ENCODE measurements around the gene SLC35F5. TPM values are rescaled to one million over a fixed set of nuclear protein-coding genes. Genes with fewer than 3 reads are reported as not detected.
A peak's percentile ranks its signal among the peaks of the same experiment; 100 is the strongest.
"Not testable (repeated sequence)": the region's sequence is repeated elsewhere in the genome, so short reads cannot be mapped to it uniquely, and the experiment has no call there.

Gene SLC35F5
- total RNA-seq, 1 experiment from 2014 or later = 160 TPM

DNA sequence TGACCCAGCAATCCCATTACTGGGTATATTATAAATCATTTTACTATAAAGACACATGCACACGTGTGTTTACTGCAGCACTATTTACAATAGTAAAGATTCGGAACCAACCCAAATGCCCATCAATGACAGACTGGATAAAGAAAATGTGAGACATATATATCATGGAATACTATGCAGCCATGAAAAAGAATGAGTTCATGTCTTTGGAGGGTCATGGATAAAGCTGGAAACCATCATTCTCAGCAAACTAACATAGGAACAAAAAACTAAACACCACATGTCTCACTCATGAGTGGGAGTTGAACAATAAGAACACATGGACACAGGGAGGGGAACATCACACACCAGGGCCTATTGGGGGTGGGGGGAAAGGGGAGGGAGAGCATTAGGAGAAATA is 58.2 kb downstream of the SLC35F5 start:
- H3K36me3 ChIP-seq (ENCODE audit: insufficient read depth, low read length); H3K27me3 ChIP-seq (ENCODE audit: low read length); H2AFZ ChIP-seq (ENCODE audit: low read length); H4K20me1 ChIP-seq (ENCODE audit: insufficient read depth, low read depth, low read length); H3K9ac ChIP-seq (ENCODE audit: low read length); H3K79me2 ChIP-seq (ENCODE audit: low read length); H3K4me2 ChIP-seq (ENCODE audit: low read depth, low read length, poor library complexity, severe bottlenecking); DNase-seq; H3K9me2 ChIP-seq (replicated peaks; ENCODE audit: insufficient read depth, low read length); H3K9me3 ChIP-seq (ENCODE audit: low read length); H3K27ac ChIP-seq (ENCODE audit: low read length); H3K4me3 ChIP-seq (ENCODE audit: low read length): not testable (repeated sequence)
- peaks cover 13% of the 10 kb centered on the region for H3K4me1 ChIP-seq (ENCODE audit: low read length)

GRCh38 chr2:113697516-113697915 is 58.9 kb downstream of the SLC35F5 start:
- no peak overlapping the region for H3K9ac ChIP-seq (ENCODE audit: low read length)
- H2AFZ ChIP-seq (ENCODE audit: low read length) = no peak overlapping the region
- DNase-seq = no peak
- no peaks in the 10 kb centered on the region for H3K79me2 ChIP-seq (ENCODE audit: low read length)
- H3K9me3 ChIP-seq (ENCODE audit: low read length) = no peaks in the 10 kb centered on the region
- no peaks in the 10 kb centered on the region for H3K27me3 ChIP-seq (ENCODE audit: low read length)
- no peaks in the 10 kb centered on the region for H3K36me3 ChIP-seq (ENCODE audit: insufficient read depth, low read length)
- peaks cover 21% of the 10 kb centered on the region for H3K4me1 ChIP-seq (ENCODE audit: low read length)
- no peak overlapping the region for H3K27ac ChIP-seq (ENCODE audit: low read length)
- no peaks in the 10 kb centered on the region for H4K20me1 ChIP-seq (ENCODE audit: insufficient read depth, low read depth, low read length)
- H3K9me2 ChIP-seq (replicated peaks; ENCODE audit: insufficient read depth, low read length) = no peaks in the 10 kb centered on the region
- H3K4me3 ChIP-seq (ENCODE audit: low read length) = no peak overlapping the region
- H3K4me2 ChIP-seq (ENCODE audit: low read depth, low read length, poor library complexity, severe bottlenecking) = no peak overlapping the region

DNA sequence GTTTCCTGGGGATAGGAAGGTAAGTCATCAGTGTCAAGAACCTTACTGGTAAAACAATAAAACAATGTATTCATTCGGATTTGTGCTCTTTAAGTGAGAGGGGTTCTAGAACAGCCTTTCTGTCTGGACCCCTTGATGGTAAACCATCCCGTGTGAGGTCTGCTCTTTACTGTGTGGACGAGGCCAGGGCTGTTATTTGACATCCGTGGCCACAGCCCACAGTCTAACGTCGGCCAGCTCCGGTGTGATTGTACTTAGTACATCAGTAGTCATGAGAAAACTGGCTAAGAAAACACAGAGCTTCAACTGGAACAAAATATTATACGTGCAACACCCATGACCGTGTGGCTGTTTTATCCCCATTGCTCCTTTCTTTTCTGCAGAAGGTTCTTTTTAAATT is 62.0 kb downstream of the SLC35F5 start:
- H3K79me2 ChIP-seq (ENCODE audit: low read length) = no peaks in the 10 kb centered on the region
- peaks cover 22% of the 10 kb centered on the region for H3K4me1 ChIP-seq (ENCODE audit: low read length)
- H3K9me3 ChIP-seq (ENCODE audit: low read length) = no peaks in the 10 kb centered on the region
- no peaks in the 10 kb centered on the region for H4K20me1 ChIP-seq (ENCODE audit: insufficient read depth, low read depth, low read length)
- DNase-seq = no peak
- no peaks in the 10 kb centered on the region for H3K36me3 ChIP-seq (ENCODE audit: insufficient read depth, low read length)
- no peak overlapping the region for H3K27ac ChIP-seq (ENCODE audit: low read length)
- no peak overlapping the region for H3K4me2 ChIP-seq (ENCODE audit: low read depth, low read length, poor library complexity, severe bottlenecking)
- H2AFZ ChIP-seq (ENCODE audit: low read length) = no peak overlapping the region
- H3K27me3 ChIP-seq (ENCODE audit: low read length) = no peaks in the 10 kb centered on the region
- H3K4me3 ChIP-seq (ENCODE audit: low read length) = no peak overlapping the region
- no peak overlapping the region for H3K9ac ChIP-seq (ENCODE audit: low read length)
- H3K9me2 ChIP-seq (replicated peaks; ENCODE audit: insufficient read depth, low read length) = no peaks in the 10 kb centered on the region

DNA sequence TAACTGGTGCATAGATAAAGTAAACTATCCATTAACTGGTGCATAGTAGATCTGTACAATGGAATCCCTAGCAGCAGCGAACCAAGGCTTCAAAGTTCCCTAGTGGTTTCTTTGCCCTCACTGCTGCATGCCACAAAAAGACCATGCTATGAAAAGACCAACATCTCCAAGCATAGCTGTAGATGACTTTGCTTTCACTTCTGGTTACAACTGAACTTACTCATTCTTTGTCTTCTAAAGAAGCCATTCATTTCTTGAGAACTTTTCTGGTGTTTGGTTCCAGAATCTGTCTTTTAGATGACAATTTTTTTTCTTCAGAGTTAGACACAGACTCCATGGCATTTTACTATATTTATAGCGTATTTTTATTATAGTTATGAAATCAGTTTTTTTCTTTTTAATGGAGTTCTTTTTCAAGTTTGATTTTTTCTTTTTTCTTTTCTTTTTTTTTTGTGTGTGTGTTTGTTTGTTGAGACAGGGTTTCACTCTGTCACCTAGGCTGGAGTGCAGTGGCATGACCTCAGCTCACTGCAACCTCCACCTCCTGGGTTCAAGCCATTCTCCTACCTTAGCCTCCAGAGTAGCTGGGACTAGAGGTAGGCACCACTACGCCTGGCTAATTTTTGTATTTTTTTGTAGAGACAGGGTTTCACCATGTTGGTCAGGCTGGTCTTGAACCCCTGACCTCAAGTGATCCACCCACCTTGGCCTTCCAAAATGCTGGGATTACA is 63.6 kb downstream of the SLC35F5 start:
- Histone ChIP-seq H3K4me1 (ENCODE audit: low read length) (peaks cover 22% of the 10 kb centered on the region), H3K9ac (ENCODE audit: low read length) (no peak overlapping the region; the same call in 1 of the 2 replicates), H3K36me3 (ENCODE audit: insufficient read depth, low read length) (no peaks in the 10 kb centered on the region), H4K20me1 (ENCODE audit: insufficient read depth, low read depth, low read length) (no peaks in the 10 kb centered on the region), H3K27me3 (ENCODE audit: low read length) (no peaks in the 10 kb centered on the region), H2AFZ (ENCODE audit: low read length) (peak overlapping the region; percentile 71; the same call in 1 of the 2 replicates), H3K9me2 (replicated peaks; ENCODE audit: insufficient read depth, low read length) (no peaks in the 10 kb centered on the region), H3K27ac (ENCODE audit: low read length) (peak overlapping the region; percentile 71), H3K79me2 (ENCODE audit: low read length) (no peaks in the 10 kb centered on the region), H3K4me3 (ENCODE audit: low read length) (0 out of 2 replicates have a peak overlapping the region, but pooled peaks have one; percentile 5), H3K4me2 (ENCODE audit: low read depth, low read length, poor library complexity, severe bottlenecking) (peak overlapping the region; percentile 43), H3K9me3 (ENCODE audit: low read length) (no peaks in the 10 kb centered on the region)
- peak; percentile 83 for DNase-seq

- H3K9me2 ChIP-seq (replicated peaks; ENCODE audit: insufficient read depth, low read length); H3K27me3 ChIP-seq (ENCODE audit: low read length); H3K27ac ChIP-seq (ENCODE audit: low read length); H3K4me2 ChIP-seq (ENCODE audit: low read depth, low read length, poor library complexity, severe bottlenecking); H3K9me3 ChIP-seq (ENCODE audit: low read length); H3K79me2 ChIP-seq (ENCODE audit: low read length); H3K9ac ChIP-seq (ENCODE audit: low read length); H3K4me3 ChIP-seq (ENCODE audit: low read length); H4K20me1 ChIP-seq (ENCODE audit: insufficient read depth, low read depth, low read length); H3K36me3 ChIP-seq (ENCODE audit: insufficient read depth, low read length): not testable (repeated sequence)
- peak overlapping the region; percentile 48; the same call in 1 of the 2 replicates for H2AFZ ChIP-seq (ENCODE audit: low read length)
- peak; percentile 56 for DNase-seq
- peaks cover 22% of the 10 kb centered on the region for H3K4me1 ChIP-seq (ENCODE audit: low read length)
Measured at GRCh38 chr2:113690871-113691270, 65.6 kb downstream of the SLC35F5 start.

DNA sequence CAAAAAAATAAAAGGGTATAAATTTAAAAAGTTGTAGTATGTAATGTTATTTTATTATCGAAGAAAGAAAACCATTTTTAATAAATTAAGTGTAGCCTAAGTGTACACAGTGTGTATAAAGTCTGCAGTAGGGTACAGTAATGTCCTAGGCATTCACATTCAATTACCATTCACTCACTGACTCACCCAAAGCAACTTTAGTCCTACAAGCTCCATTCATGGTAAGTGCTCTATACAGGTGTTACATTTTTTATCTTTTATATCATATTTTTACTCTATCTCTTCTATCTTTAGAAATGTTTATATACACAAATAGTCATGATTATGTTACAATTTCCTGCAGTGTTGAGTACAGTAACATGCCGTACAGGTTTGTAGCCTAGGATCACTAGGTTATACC is 69.9 kb downstream of the SLC35F5 start:
- Histone ChIP-seq H3K4me1 (ENCODE audit: low read length) (peaks cover 4% of the 10 kb centered on the region; the same call in 1 of the 2 replicates), H4K20me1 (ENCODE audit: insufficient read depth, low read depth, low read length) (no peaks in the 10 kb centered on the region), H3K9me3 (ENCODE audit: low read length) (no peaks in the 10 kb centered on the region), H3K4me3 (ENCODE audit: low read length) (no peak overlapping the region), H3K9me2 (replicated peaks; ENCODE audit: insufficient read depth, low read length) (no peaks in the 10 kb centered on the region), H3K36me3 (ENCODE audit: insufficient read depth, low read length) (no peaks in the 10 kb centered on the region), H2AFZ (ENCODE audit: low read length) (no peak overlapping the region), H3K27me3 (ENCODE audit: low read length) (no peaks in the 10 kb centered on the region), H3K4me2 (ENCODE audit: low read depth, low read length, poor library complexity, severe bottlenecking) (no peak overlapping the region), H3K79me2 (ENCODE audit: low read length) (no peaks in the 10 kb centered on the region), H3K27ac (ENCODE audit: low read length) (no peak overlapping the region), H3K9ac (ENCODE audit: low read length) (no peak overlapping the region)
- DNase-seq = no peak

- no peaks in the 10 kb centered on the region for H3K36me3 ChIP-seq (ENCODE audit: insufficient read depth, low read length)
- no peak overlapping the region for H2AFZ ChIP-seq (ENCODE audit: low read length)
- no peak overlapping the region for H3K4me2 ChIP-seq (ENCODE audit: low read depth, low read length, poor library complexity, severe bottlenecking)
- H3K27ac ChIP-seq (ENCODE audit: low read length) = no peak overlapping the region
- peaks cover under 1% of the 10 kb centered on the region; the same call in 1 of the 2 replicates for H3K4me1 ChIP-seq (ENCODE audit: low read length)
- no peak overlapping the region for H3K4me3 ChIP-seq (ENCODE audit: low read length)
- no peak overlapping the region for H3K9ac ChIP-seq (ENCODE audit: low read length)
- no peaks in the 10 kb centered on the region for H3K9me2 ChIP-seq (replicated peaks; ENCODE audit: insufficient read depth, low read length)
- H3K79me2 ChIP-seq (ENCODE audit: low read length) = no peaks in the 10 kb centered on the region
- no peaks in the 10 kb centered on the region for H3K9me3 ChIP-seq (ENCODE audit: low read length)
- H3K27me3 ChIP-seq (ENCODE audit: low read length) = no peaks in the 10 kb centered on the region
- no peaks in the 10 kb centered on the region for H4K20me1 ChIP-seq (ENCODE audit: insufficient read depth, low read depth, low read length)
- no peak for DNase-seq
Measured at GRCh38 chr2:113685471-113685870, 71.0 kb downstream of the SLC35F5 start.

GRCh38 chr2:113679457-113679856 is 77.0 kb downstream of the SLC35F5 start:
- no peak overlapping the region for H3K4me2 ChIP-seq (ENCODE audit: low read depth, low read length, poor library complexity, severe bottlenecking)
- H2AFZ ChIP-seq (ENCODE audit: low read length) = no peak overlapping the region
- no peaks in the 10 kb centered on the region for H4K20me1 ChIP-seq (ENCODE audit: insufficient read depth, low read depth, low read length)
- no peaks in the 10 kb centered on the region for H3K79me2 ChIP-seq (ENCODE audit: low read length)
- no peaks in the 10 kb centered on the region for H3K9me2 ChIP-seq (replicated peaks; ENCODE audit: insufficient read depth, low read length)
- no peak for DNase-seq
- H3K27me3 ChIP-seq (ENCODE audit: low read length) = no peaks in the 10 kb centered on the region
- no peak overlapping the region for H3K27ac ChIP-seq (ENCODE audit: low read length)
- no peaks in the 10 kb centered on the region for H3K36me3 ChIP-seq (ENCODE audit: insufficient read depth, low read length)
- H3K4me1 ChIP-seq (ENCODE audit: low read length) = no peaks in the 10 kb centered on the region; the same call in 1 of the 2 replicates
- no peak overlapping the region for H3K9ac ChIP-seq (ENCODE audit: low read length)
- no peak overlapping the region for H3K4me3 ChIP-seq (ENCODE audit: low read length)
- no peaks in the 10 kb centered on the region for H3K9me3 ChIP-seq (ENCODE audit: low read length)
